HepG2 (cell line): ENCODE data around the gene DNAAF3. TPM values are rescaled to one million over a fixed set of nuclear protein-coding genes. Genes with fewer than 3 reads are reported as not detected.
A peak's percentile ranks its signal among the peaks of the same experiment; 100 is the strongest.

ENCODE experiments used
- KLF13 ChIP-seq: sonication (generic); formaldehyde crosslinking; IDR thresholded peaks from 2 replicates; pipeline ENCODE4 v1.4.0; 2020; ENCODE audit warnings: mild to moderate bottlenecking, missing genetic modification reagents
- PCBP1 ChIP-seq: fragments of 200-400 bp; formaldehyde crosslinking; IDR thresholded peaks from 2 replicates; pipeline ENCODE4 v1.6.1; 2017; ENCODE audit warnings: mild to moderate bottlenecking, low read depth, low read length, borderline replicate concordance
- ZNF101 ChIP-seq: sonication (generic); formaldehyde crosslinking; IDR thresholded peaks from 2 replicates; pipeline ENCODE4 v1.4.0; 2020; ENCODE audit warnings: mild to moderate bottlenecking, low read depth, missing genetic modification reagents, borderline replicate concordance
- ZNF234 ChIP-seq: sonication (generic); formaldehyde crosslinking; conservative IDR thresholded peaks from 2 replicates; pipeline ENCODE4 v1.5.1; 2020; ENCODE audit warnings: mild to moderate bottlenecking, missing genetic modification reagents
- ZNF543 ChIP-seq: sonication (generic); formaldehyde crosslinking; IDR thresholded peaks from 2 replicates; pipeline ENCODE4 v1.4.0; 2020; ENCODE audit warnings: mild to moderate bottlenecking, missing genetic modification reagents
- ZNF713 ChIP-seq: sonication (generic); formaldehyde crosslinking; IDR thresholded peaks from 2 replicates; pipeline ENCODE4 v1.4.0; 2020; ENCODE audit warnings: mild to moderate bottlenecking, missing genetic modification reagents
- polyA plus RNA-seq, 8 experiments: library from polyadenylated mRNA; depleted of rRNA in 3 of 8; stranded (reverse) in 7 of 8; unstranded in 1 of 8; fragments of >200 nt; fragmentation: Illumina TruSeq in 4 of 8; extraction: Trizol in 4 of 8; gene quantifications; 2 replicates each; pipeline versions ENCODE4 v1.2.1 to v1.2.3, GENCODE V29; 2011 to 2016; ENCODE audit warnings: low read depth in 4 of 8, missing spikeins in 1 of 8, mixed read lengths in 1 of 8; ENCODE audit not compliant: insufficient read depth in 1 of 8
- total RNA-seq, 5 experiments: library from RNA; depleted of rRNA; stranded (reverse); fragments of >200 nt; fragmentation: Illumina TruSeq; extraction: Trizol; gene quantifications; 2 replicates each; pipeline ENCODE4 v1.2.3, GENCODE V29; 2016; ENCODE audit warnings: low read depth in 1 of 5
- TF ChIP-seq, protein P1 (sequence below): sonication (generic); formaldehyde crosslinking; IDR thresholded peaks from 2 replicates; pipeline ENCODE4 v1.8.0; 2022; ENCODE audit warnings: low read depth, missing genetic modification reagents
- TF ChIP-seq, protein P2 (sequence below): sonication (generic); formaldehyde crosslinking; IDR thresholded peaks from 2 replicates; pipeline ENCODE4 v1.4.0; 2020; ENCODE audit warnings: low read depth, missing genetic modification reagents
- TF ChIP-seq, protein P3 (sequence below): sonication (generic); formaldehyde crosslinking; conservative IDR thresholded peaks from 2 replicates; pipeline ENCODE4 v1.4.0; 2020; ENCODE audit warnings: missing genetic modification reagents
- TF ChIP-seq, protein P4 (sequence below): sonication (generic); formaldehyde crosslinking; IDR thresholded peaks from 2 replicates; pipeline ENCODE4 v1.9.0; 2021; ENCODE audit warnings: mild to moderate bottlenecking, missing genetic modification reagents
- TF ChIP-seq, protein P5 (sequence below): sonication (generic); formaldehyde crosslinking; IDR thresholded peaks from 2 replicates; pipeline ENCODE4 v1.5.0; 2020; ENCODE audit warnings: missing genetic modification reagents
- TF ChIP-seq, protein P6 (sequence below): sonication (generic); formaldehyde crosslinking; IDR thresholded peaks from 2 replicates; pipeline ENCODE4 v1.4.0; 2020; ENCODE audit warnings: missing genetic modification reagents, borderline replicate concordance

DNAAF3 gene
- total and polyA plus RNA-seq, 2 of the 13 experiments (the other 11 are each of a cell fraction or from before 2014, with no cell fraction given): 0.30 to 0.40 TPM

DNA sequence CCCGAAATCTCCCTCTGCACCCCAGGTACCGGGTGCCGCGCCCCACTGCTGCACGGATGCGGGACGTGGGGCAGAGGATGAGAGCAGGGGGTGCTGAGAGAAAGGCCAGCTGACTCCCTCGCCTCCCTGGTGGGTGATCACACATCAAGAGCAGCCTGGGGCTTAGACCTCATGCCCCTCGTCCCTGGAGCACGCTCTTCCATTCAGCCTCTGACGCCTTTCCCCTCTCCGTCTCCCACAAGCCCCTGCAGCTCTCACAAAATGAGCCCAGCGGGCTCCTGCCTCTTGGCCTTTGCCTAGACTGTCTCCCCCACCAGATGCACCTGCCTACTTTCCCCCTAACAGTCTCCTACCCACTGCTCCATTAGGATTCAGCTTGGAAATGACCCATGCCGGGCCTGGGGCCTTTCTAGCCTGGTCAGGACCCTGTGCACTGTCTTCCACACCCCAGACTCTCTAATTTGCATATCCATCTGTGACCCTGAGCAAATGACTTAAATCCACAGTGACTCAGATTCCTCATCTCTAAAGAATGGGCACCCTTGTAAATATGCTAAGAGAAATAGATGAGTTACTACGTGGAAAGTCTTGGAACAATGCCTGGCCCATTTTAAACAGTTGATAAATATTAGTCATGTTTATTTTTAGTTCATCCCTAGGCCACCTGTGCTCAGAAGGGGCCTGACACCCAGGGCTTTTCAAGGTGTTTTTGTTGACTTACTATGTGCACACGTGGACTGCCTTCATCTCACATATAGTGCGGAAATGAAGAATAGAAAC lies 43.5 kb upstream of the DNAAF3 start (continued):
- TF ChIP-seq ZNF101 (CRISPR knock-in tag): no peak
- TF ChIP-seq KLF13: no peak
- TF ChIP-seq, protein P1, sequence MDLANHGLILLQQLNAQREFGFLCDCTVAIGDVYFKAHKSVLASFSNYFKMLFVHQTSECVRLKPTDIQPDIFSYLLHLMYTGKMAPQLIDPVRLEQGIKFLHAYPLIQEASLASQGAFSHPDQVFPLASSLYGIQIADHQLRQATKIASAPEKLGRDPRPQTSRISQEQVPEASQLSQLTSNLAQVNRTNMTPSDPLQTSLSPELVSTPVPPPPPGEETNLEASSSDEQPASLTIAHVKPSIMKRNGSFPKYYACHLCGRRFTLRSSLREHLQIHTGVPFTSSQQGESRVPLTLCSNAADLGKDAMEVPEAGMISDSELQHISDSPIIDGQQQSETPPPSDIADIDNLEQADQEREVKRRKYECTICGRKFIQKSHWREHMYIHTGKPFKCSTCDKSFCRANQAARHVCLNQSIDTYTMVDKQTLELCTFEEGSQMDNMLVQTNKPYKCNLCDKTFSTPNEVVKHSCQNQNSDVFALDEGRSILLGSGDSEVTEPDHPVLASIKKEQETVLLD (CRISPR knock-in tag): no peak
- TF ChIP-seq PCBP1: 0 out of 2 replicates have a peak, but pooled peaks have one; percentile 51
- TF ChIP-seq, protein P2, sequence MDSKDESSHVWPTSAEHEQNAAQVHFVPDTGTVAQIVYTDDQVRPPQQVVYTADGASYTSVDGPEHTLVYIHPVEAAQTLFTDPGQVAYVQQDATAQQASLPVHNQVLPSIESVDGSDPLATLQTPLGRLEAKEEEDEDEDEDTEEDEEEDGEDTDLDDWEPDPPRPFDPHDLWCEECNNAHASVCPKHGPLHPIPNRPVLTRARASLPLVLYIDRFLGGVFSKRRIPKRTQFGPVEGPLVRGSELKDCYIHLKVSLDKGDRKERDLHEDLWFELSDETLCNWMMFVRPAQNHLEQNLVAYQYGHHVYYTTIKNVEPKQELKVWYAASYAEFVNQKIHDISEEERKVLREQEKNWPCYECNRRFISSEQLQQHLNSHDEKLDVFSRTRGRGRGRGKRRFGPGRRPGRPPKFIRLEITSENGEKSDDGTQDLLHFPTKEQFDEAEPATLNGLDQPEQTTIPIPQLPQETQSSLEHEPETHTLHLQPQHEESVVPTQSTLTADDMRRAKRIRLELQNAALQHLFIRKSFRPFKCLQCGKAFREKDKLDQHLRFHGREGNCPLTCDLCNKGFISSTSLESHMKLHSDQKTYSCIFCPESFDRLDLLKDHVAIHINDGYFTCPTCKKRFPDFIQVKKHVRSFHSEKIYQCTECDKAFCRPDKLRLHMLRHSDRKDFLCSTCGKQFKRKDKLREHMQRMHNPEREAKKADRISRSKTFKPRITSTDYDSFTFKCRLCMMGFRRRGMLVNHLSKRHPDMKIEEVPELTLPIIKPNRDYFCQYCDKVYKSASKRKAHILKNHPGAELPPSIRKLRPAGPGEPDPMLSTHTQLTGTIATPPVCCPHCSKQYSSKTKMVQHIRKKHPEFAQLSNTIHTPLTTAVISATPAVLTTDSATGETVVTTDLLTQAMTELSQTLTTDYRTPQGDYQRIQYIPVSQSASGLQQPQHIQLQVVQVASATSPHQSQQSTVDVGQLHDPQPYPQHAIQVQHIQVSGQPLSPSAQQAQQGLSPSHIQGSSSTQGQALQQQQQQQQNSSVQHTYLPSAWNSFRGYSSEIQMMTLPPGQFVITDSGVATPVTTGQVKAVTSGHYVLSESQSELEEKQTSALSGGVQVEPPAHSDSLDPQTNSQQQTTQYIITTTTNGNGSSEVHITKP: no peak
- TF ChIP-seq ZNF713 (CRISPR knock-in tag): no peak
- TF ChIP-seq, protein P3, sequence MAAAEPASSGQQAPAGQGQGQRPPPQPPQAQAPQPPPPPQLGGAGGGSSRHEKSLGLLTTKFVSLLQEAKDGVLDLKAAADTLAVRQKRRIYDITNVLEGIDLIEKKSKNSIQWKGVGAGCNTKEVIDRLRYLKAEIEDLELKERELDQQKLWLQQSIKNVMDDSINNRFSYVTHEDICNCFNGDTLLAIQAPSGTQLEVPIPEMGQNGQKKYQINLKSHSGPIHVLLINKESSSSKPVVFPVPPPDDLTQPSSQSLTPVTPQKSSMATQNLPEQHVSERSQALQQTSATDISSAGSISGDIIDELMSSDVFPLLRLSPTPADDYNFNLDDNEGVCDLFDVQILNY (CRISPR knock-in tag): no peak
- TF ChIP-seq, protein P4, sequence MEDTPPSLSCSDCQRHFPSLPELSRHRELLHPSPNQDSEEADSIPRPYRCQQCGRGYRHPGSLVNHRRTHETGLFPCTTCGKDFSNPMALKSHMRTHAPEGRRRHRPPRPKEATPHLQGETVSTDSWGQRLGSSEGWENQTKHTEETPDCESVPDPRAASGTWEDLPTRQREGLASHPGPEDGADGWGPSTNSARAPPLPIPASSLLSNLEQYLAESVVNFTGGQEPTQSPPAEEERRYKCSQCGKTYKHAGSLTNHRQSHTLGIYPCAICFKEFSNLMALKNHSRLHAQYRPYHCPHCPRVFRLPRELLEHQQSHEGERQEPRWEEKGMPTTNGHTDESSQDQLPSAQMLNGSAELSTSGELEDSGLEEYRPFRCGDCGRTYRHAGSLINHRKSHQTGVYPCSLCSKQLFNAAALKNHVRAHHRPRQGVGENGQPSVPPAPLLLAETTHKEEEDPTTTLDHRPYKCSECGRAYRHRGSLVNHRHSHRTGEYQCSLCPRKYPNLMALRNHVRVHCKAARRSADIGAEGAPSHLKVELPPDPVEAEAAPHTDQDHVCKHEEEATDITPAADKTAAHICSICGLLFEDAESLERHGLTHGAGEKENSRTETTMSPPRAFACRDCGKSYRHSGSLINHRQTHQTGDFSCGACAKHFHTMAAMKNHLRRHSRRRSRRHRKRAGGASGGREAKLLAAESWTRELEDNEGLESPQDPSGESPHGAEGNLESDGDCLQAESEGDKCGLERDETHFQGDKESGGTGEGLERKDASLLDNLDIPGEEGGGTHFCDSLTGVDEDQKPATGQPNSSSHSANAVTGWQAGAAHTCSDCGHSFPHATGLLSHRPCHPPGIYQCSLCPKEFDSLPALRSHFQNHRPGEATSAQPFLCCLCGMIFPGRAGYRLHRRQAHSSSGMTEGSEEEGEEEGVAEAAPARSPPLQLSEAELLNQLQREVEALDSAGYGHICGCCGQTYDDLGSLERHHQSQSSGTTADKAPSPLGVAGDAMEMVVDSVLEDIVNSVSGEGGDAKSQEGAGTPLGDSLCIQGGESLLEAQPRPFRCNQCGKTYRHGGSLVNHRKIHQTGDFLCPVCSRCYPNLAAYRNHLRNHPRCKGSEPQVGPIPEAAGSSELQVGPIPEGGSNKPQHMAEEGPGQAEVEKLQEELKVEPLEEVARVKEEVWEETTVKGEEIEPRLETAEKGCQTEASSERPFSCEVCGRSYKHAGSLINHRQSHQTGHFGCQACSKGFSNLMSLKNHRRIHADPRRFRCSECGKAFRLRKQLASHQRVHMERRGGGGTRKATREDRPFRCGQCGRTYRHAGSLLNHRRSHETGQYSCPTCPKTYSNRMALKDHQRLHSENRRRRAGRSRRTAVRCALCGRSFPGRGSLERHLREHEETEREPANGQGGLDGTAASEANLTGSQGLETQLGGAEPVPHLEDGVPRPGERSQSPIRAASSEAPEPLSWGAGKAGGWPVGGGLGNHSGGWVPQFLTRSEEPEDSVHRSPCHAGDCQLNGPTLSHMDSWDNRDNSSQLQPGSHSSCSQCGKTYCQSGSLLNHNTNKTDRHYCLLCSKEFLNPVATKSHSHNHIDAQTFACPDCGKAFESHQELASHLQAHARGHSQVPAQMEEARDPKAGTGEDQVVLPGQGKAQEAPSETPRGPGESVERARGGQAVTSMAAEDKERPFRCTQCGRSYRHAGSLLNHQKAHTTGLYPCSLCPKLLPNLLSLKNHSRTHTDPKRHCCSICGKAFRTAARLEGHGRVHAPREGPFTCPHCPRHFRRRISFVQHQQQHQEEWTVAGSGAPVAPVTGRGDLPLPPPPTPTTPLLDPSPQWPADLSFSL (CRISPR knock-in tag): no peak
- TF ChIP-seq ZNF234 (CRISPR knock-in tag): no peak
- TF ChIP-seq, protein P5, sequence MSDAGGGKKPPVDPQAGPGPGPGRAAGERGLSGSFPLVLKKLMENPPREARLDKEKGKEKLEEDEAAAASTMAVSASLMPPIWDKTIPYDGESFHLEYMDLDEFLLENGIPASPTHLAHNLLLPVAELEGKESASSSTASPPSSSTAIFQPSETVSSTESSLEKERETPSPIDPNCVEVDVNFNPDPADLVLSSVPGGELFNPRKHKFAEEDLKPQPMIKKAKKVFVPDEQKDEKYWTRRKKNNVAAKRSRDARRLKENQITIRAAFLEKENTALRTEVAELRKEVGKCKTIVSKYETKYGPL (CRISPR knock-in tag): no peak
- no peak for TF ChIP-seq ZNF543 (CRISPR knock-in tag)
- TF ChIP-seq, protein P6, sequence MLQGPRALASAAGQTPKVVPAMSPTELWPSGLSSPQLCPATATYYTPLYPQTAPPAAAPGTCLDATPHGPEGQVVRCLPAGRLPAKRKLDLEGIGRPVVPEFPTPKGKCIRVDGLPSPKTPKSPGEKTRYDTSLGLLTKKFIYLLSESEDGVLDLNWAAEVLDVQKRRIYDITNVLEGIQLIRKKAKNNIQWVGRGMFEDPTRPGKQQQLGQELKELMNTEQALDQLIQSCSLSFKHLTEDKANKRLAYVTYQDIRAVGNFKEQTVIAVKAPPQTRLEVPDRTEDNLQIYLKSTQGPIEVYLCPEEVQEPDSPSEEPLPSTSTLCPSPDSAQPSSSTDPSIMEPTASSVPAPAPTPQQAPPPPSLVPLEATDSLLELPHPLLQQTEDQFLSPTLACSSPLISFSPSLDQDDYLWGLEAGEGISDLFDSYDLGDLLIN (CRISPR knock-in tag): no peak
